ENCODE results near the gene C1QA.

DNA sequence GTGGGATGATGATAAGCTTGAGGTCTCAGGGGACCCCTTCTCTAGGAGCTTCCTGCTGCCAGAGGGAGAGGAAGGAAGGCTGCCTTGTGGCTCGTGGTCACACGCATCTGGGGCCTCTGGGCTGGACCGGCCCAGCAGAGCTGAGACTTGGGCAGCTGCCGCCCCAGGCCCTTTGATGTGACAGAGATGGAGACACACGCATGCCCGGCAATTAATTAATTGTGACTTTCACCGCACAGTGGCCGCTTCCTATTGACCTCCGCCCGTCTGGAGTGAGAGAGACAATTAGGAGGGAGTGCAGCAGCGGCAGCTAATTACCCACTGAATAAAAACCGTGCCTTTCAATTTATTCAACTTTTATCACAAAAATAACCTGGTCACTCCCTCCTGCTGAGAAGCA lies 16.6 kb upstream of the C1QA start:
- TF ChIP-seq, protein P1, sequence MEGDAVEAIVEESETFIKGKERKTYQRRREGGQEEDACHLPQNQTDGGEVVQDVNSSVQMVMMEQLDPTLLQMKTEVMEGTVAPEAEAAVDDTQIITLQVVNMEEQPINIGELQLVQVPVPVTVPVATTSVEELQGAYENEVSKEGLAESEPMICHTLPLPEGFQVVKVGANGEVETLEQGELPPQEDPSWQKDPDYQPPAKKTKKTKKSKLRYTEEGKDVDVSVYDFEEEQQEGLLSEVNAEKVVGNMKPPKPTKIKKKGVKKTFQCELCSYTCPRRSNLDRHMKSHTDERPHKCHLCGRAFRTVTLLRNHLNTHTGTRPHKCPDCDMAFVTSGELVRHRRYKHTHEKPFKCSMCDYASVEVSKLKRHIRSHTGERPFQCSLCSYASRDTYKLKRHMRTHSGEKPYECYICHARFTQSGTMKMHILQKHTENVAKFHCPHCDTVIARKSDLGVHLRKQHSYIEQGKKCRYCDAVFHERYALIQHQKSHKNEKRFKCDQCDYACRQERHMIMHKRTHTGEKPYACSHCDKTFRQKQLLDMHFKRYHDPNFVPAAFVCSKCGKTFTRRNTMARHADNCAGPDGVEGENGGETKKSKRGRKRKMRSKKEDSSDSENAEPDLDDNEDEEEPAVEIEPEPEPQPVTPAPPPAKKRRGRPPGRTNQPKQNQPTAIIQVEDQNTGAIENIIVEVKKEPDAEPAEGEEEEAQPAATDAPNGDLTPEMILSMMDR (IDR thresholded peaks at IDR 0.05) = no peak
- TF ChIP-seq POLR2A (IDR thresholded peaks at IDR 0.05) = no peak

Measured in adrenal gland (tissue), 5 donors.